ENCODE results near the gene CFC1.
"Not testable (repeated sequence)": the region's sequence is repeated elsewhere in the genome, so short reads cannot be mapped to it uniquely, and the experiment has no call there.

Gene CFC1

DNA sequence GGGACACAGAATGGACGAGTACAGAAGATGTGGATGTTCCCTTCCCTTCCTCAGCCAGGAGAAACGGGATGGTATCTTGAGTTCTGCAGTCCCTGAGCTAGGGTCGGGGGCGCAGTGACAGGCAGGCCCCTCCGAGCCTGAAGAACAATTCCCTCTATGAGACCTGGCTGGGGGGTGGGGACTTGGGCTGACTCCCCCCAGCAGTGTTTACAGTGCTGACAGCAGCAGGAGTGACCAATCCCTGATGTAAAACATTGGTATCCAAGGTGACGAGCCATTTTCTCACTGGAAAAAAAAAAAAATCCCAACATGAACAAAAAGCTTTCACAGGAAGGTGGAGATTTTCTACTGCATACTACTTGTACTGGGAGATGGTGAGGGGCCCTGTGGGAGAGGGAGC, at the start of gene CFC1:
Gene CFC1, minus strand, starts transcription at position 183 of the 400 bp plus-strand sequence. CDS start 288 bp downstream, outside the sequence.
- not testable (repeated sequence) for H3K27me3 ChIP-seq (replicated peaks; ENCODE audit: control insufficient read depth, insufficient read depth, low read length); H3K36me3 ChIP-seq (ENCODE audit: control insufficient read depth, insufficient read depth, low read length); H3K4me3 ChIP-seq (replicated peaks; ENCODE audit: low read depth, low read length); DNase-seq (ENCODE audit: extremely low read depth, insufficient read length)

GRCh38 chr2:130641688-130642087, 42.3 kb upstream of the CFC1 start:
- H3K4me3 ChIP-seq (replicated peaks; ENCODE audit: low read depth, low read length); H3K27me3 ChIP-seq (replicated peaks; ENCODE audit: control insufficient read depth, insufficient read depth, low read length); H3K36me3 ChIP-seq (ENCODE audit: control insufficient read depth, insufficient read depth, low read length); DNase-seq (ENCODE audit: extremely low read depth, insufficient read length): not testable (repeated sequence)

GRCh38 chr2:130638973-130639372, 39.6 kb upstream of the CFC1 start:
- not testable (repeated sequence) for H3K4me3 ChIP-seq (replicated peaks; ENCODE audit: low read depth, low read length); H3K27me3 ChIP-seq (replicated peaks; ENCODE audit: control insufficient read depth, insufficient read depth, low read length); DNase-seq (ENCODE audit: extremely low read depth, insufficient read length); H3K36me3 ChIP-seq (ENCODE audit: control insufficient read depth, insufficient read depth, low read length)

DNA sequence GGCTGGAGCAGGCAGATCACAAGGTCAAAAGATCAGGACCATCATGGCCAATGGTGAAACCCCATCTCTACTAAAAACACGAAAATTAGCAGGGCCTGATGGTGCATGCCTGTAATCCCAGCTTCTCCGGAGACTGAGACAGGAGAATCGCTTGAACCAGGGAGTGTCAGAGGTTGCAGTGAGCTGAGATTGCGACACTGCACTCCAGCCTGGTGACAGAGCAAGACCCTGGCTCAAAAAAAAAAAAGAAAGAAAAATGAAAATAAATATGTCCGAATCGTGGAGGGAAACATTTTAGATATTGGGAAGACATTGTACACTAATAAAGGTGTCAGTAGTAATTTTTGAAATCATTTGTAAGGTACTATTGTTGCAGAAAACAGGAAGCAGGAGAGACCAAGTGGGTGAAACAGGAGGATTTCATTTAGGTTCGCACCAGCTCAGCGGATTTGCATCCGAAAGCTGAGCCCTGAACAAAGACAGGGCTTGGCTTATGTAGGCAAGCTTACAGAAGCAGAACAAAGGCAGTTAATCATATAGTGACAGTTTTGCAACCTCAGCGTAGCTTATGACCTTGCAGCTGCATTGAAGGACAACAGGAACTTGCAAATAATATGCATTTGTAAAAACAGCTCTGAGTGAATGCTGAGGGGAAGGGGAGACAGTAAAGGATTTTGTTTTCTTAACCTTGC, 29.6 kb upstream of the CFC1 start:
- H3K4me3 ChIP-seq (replicated peaks; ENCODE audit: low read depth, low read length); H3K27me3 ChIP-seq (replicated peaks; ENCODE audit: control insufficient read depth, insufficient read depth, low read length); DNase-seq (ENCODE audit: extremely low read depth, insufficient read length); H3K36me3 ChIP-seq (ENCODE audit: control insufficient read depth, insufficient read depth, low read length): not testable (repeated sequence)

DNA sequence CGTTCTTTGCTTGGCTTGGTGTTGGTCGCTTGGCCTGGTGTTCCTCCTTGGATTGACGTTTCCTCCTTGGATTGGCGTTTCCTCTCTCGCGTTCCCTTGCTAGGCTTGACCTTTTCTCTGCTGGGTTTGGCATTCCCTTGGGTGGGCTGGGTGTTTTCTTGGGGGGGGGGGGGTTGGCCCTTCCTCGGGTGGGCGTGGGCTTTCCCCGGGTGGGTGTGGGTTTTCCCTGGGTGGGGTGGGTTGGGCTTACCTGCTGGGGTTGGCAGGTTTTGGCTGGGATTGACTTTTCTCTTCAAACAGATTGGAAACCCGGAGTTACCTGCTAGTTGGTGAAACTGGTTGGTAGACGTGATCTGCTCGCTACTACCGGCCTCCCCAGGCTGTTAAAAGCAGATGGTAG, 11.8 kb upstream of the CFC1 start, which contains the start of gene POTEJ:
Gene POTEJ, plus strand, starts transcription at position 301 of the 400 bp plus-strand sequence. Its CDS starts 93 bp downstream, at position 394.
- DNase-seq (ENCODE audit: extremely low read depth, insufficient read length); H3K4me3 ChIP-seq (replicated peaks; ENCODE audit: low read depth, low read length); H3K36me3 ChIP-seq (ENCODE audit: control insufficient read depth, insufficient read depth, low read length); H3K27me3 ChIP-seq (replicated peaks; ENCODE audit: control insufficient read depth, insufficient read depth, low read length): not testable (repeated sequence)

DNA sequence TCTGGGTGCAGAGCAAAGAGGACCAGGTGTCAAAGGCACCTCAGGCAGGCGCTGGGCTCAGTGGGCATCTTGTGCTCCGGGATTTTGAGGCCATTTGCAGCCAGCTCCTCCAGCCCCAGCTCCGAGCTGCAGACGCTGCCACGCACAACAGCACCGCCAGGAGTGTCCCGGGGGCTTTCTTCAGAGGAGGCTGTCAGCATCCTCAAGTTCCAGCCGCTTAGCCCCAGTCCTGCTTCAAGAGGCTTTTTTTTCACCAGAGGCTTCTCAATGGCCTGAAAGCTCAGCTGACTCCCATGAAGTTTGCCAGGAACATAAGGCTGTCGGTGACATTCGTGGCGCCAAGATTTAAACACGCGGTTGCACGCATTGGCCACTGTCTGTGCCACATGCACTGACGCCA, 11.1 kb upstream of the CFC1 start:
- not testable (repeated sequence) for H3K4me3 ChIP-seq (replicated peaks; ENCODE audit: low read depth, low read length); H3K36me3 ChIP-seq (ENCODE audit: control insufficient read depth, insufficient read depth, low read length); H3K27me3 ChIP-seq (replicated peaks; ENCODE audit: control insufficient read depth, insufficient read depth, low read length); DNase-seq (ENCODE audit: extremely low read depth, insufficient read length)

DNA sequence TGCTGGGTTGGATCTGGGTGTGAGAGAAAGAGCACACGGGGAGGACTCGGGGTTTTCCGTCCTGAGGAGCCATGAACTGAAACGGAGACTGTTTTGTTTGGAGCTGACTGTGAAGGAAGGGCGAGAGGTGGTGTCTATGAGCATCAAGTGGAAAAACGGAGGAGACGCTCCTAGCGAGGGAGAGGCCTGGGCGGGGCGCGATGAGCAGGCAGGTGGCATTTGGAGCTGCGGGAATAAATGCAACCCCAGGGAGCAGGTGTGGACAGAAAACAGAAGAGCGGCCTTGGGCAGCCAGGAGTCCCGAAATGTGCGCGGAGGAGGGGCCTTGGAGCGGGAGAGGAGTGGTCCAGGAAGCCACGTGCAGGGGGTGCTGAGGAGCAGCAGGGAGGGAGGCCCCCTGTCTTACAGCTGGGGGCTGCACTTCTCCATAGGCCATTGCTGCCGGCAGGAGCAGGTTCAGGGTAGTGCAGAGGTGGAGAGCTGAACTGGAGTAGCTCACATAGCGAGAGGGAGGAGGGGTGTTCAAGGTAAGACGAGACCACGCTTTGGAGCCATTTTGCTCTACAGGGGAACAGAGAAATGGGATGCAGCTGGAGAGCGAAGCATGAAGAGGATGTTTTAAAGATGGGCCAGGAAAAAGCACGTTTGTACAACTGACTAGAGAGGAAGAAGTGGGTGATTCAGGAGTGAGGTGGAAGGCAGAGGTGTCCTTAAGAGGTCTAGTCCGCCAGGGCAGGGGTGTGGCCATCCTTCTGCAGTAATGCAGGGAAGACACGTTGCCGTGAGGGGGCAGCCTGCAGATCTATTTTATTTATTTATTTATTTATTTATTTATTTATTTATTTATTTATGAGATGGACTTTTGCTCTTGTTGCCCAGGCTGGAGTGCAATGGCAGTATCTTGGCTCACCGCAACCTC, 9.9 kb upstream of the CFC1 start:
- not testable (repeated sequence) for H3K36me3 ChIP-seq (ENCODE audit: control insufficient read depth, insufficient read depth, low read length); H3K27me3 ChIP-seq (replicated peaks; ENCODE audit: control insufficient read depth, insufficient read depth, low read length); H3K4me3 ChIP-seq (replicated peaks; ENCODE audit: low read depth, low read length); DNase-seq (ENCODE audit: extremely low read depth, insufficient read length)

GRCh38 chr2:130608276-130609001, 9.1 kb upstream of the CFC1 start:
- H3K4me3 ChIP-seq (replicated peaks; ENCODE audit: low read depth, low read length); H3K36me3 ChIP-seq (ENCODE audit: control insufficient read depth, insufficient read depth, low read length); DNase-seq (ENCODE audit: extremely low read depth, insufficient read length); H3K27me3 ChIP-seq (replicated peaks; ENCODE audit: control insufficient read depth, insufficient read depth, low read length): not testable (repeated sequence)

GRCh38 chr2:130601648-130602302, 2.4 kb upstream of the CFC1 start:
- not testable (repeated sequence) for DNase-seq (ENCODE audit: extremely low read depth, insufficient read length)

DNA sequence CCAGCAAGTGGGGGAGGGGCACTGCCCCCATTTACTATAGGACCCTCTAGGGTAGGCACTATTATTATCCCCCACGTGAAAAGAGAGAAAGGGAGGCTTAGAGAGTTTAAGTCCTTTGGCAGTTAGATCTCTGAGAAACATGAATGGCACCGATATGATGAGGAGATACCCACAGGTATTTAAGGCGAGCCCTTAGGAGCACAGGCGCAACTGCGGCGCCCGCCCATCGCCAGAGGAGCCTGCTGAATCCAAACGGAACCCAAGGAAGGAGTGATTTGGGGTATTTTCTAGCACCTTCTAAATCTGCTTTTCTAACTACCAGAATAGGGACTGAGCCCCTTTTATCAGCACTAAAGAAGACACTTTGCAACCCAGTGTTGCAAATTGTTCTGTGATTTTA, 551 bp upstream of the CFC1 start:
- not testable (repeated sequence) for DNase-seq (ENCODE audit: extremely low read depth, insufficient read length); H3K36me3 ChIP-seq (ENCODE audit: control insufficient read depth, insufficient read depth, low read length); H3K27me3 ChIP-seq (replicated peaks; ENCODE audit: control insufficient read depth, insufficient read depth, low read length); H3K4me3 ChIP-seq (replicated peaks; ENCODE audit: low read depth, low read length)

More at GRCh38 chr2:130601648-130602302, 2.4 kb upstream of the CFC1 start:
- not testable (repeated sequence) for H3K27me3 ChIP-seq (replicated peaks; ENCODE audit: control insufficient read depth, insufficient read depth, low read length); H3K36me3 ChIP-seq (ENCODE audit: control insufficient read depth, insufficient read depth, low read length); H3K4me3 ChIP-seq (replicated peaks; ENCODE audit: low read depth, low read length)

DNA sequence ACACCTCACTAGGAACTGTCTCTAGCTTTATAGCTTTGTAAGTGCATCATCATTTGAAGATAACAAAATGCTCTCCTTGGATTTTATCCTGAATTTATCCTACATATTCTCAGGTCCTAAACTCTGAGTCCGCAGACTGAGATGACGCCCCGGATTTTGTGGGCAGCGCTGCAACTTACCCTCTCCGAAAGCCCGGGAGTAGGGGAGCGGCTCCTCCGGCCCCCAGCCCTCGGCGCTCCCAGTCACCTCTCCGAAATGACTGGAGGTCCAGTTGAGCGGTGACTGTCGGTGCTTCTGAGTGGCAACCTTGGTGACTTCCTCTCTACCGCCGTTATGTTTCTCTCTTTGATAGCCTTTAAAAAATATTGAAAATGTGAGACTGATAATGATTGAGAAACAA, 912 bp downstream of the CFC1 start:
- not testable (repeated sequence) for H3K4me3 ChIP-seq (replicated peaks; ENCODE audit: low read depth, low read length); DNase-seq (ENCODE audit: extremely low read depth, insufficient read length); H3K27me3 ChIP-seq (replicated peaks; ENCODE audit: control insufficient read depth, insufficient read depth, low read length); H3K36me3 ChIP-seq (ENCODE audit: control insufficient read depth, insufficient read depth, low read length)

GRCh38 chr2:130597994-130598393, 1.4 kb downstream of the CFC1 start:
- not testable (repeated sequence) for H3K27me3 ChIP-seq (replicated peaks; ENCODE audit: control insufficient read depth, insufficient read depth, low read length); H3K4me3 ChIP-seq (replicated peaks; ENCODE audit: low read depth, low read length); H3K36me3 ChIP-seq (ENCODE audit: control insufficient read depth, insufficient read depth, low read length); DNase-seq (ENCODE audit: extremely low read depth, insufficient read length)

GRCh38 chr2:130596757-130597156, 2.6 kb downstream of the CFC1 start:
- H3K4me3 ChIP-seq (replicated peaks; ENCODE audit: low read depth, low read length); DNase-seq (ENCODE audit: extremely low read depth, insufficient read length); H3K27me3 ChIP-seq (replicated peaks; ENCODE audit: control insufficient read depth, insufficient read depth, low read length); H3K36me3 ChIP-seq (ENCODE audit: control insufficient read depth, insufficient read depth, low read length): not testable (repeated sequence)
